PC-3 (cell line): Measurements from ENCODE around the gene ENDOV. TPM values are rescaled to one million over a fixed set of nuclear protein-coding genes. Genes with fewer than 3 reads are reported as not detected.
"Not testable (repeated sequence)": the region's sequence is repeated elsewhere in the genome, so short reads cannot be mapped to it uniquely, and the experiment has no call there.

Experiments used
- ATAC-seq: fragments of 200-7000 bp; cut with Tn5 transposase; 2 replicates; pipeline ENCODE4 v1.9.1; 2020; ENCODE audit warnings: mild to moderate bottlenecking, moderate library complexity
- BruUV-seq: library from RNA; stranded (reverse); fragments of 400-500 nt; replicated peaks from 2 replicates; lab custom pipeline; 2021; lab: Mats Ljungman, UMichigan
- CTCF ChIA-PET: fragments of 300-600 bp; sonication (Branson Sonifier 250); formaldehyde crosslinking; loops from one replicate; lab custom pipeline; 2022; ENCODE audit warnings: antibody characterized with exemption; lab: Charles Lee
- POLR2A ChIA-PET: fragments of 300-600 bp; sonication (Branson Sonifier 250); formaldehyde crosslinking; loops from one replicate; lab custom pipeline; 2022; ENCODE audit warnings: antibody characterized with exemption; ENCODE audit not compliant: unreplicated experiment; lab: Charles Lee
- DNase-seq: peaks from one replicate; pipeline ENCODE4 v3.0.0-alpha.2; 2015
- H2AFZ ChIP-seq: fragments of 300-600 bp; sonication (generic); 2 replicates; pipeline ENCODE4 v1.6.0; 2016; ENCODE audit warnings: antibody characterized with exemption, low read length
- H3F3A ChIP-seq: fragments of 300-600 bp; sonication (generic); one replicate; pipeline ENCODE4 v1.6.0; 2017; ENCODE audit warnings: antibody characterized with exemption, low read length, control low read depth, mild to moderate bottlenecking; ENCODE audit not compliant: unreplicated experiment
- H3K27ac ChIP-seq: fragments of 300-600 bp; sonication (generic); 2 replicates; pipeline ENCODE4 v1.5.1; 2016; ENCODE audit warnings: mild to moderate bottlenecking, low read length
- H3K27me3 ChIP-seq: fragments of 300-600 bp; sonication (generic); 2 replicates; pipeline ENCODE4 v1.6.1; 2016; ENCODE audit warnings: low read length, mixed read lengths
- H3K36me3 ChIP-seq: fragments of 300-600 bp; sonication (generic); 2 replicates; pipeline ENCODE4 v1.6.1; 2016; ENCODE audit warnings: low read depth, mixed run types, low read length, mixed read lengths
- H3K4me1 ChIP-seq: fragments of 300-600 bp; sonication (generic); 2 replicates; pipeline ENCODE4 v1.5.1; 2016; ENCODE audit warnings: low read length; ENCODE audit not compliant: insufficient read depth
- H3K4me2 ChIP-seq: fragments of 300-600 bp; sonication (generic); 2 replicates; pipeline ENCODE4 v1.6.0; 2016; ENCODE audit warnings: low read length
- H3K4me3 ChIP-seq: fragments of 300-600 bp; sonication (generic); 2 replicates; pipeline ENCODE4 v1.5.1; 2016; ENCODE audit warnings: mild to moderate bottlenecking, low read length, mixed read lengths
- H3K79me2 ChIP-seq: fragments of 300-600 bp; sonication (generic); 2 replicates; pipeline ENCODE4 v1.6.1; 2017; ENCODE audit warnings: low read length, mixed read lengths
- H3K9ac ChIP-seq: fragments of 300-600 bp; sonication (generic); 2 replicates; pipeline ENCODE4 v1.6.0; 2016; ENCODE audit warnings: mild to moderate bottlenecking, low read length
- H3K9me2 ChIP-seq: fragments of 300-600 bp; sonication (generic); replicated peaks from 2 replicates; pipeline ENCODE4 v1.6.1; 2016; ENCODE audit warnings: mixed run types, low read length, mixed read lengths
- H3K9me3 ChIP-seq: fragments of 300-600 bp; sonication (generic); 2 replicates; pipeline ENCODE4 v1.6.1; 2016; ENCODE audit warnings: low read length, mixed read lengths
- H4K20me1 ChIP-seq: fragments of 300-600 bp; sonication (generic); 2 replicates; pipeline ENCODE4 v1.6.1; 2016; ENCODE audit warnings: low read length, mixed read lengths
- CTCF ChIP-seq: fragments of 300-600 bp; sonication (generic); conservative IDR thresholded peaks from 2 replicates; pipeline ENCODE4 v1.5.1; 2017; ENCODE audit warnings: antibody characterized with exemption, low read depth, mild to moderate bottlenecking, low read length
- EZH2 ChIP-seq: fragments of 300-600 bp; sonication (generic); IDR thresholded peaks from one replicate; pipeline ENCODE4 v1.6.1; 2017; ENCODE audit warnings: antibody characterized with exemption, mild to moderate bottlenecking, low read length; ENCODE audit not compliant: unreplicated experiment
- EZH2phosphoT487 ChIP-seq: fragments of 300-600 bp; sonication (generic); IDR thresholded peaks from 2 replicates; pipeline ENCODE4 v1.6.1; 2018; ENCODE audit warnings: mild to moderate bottlenecking, antibody characterized with exemption, low read length, borderline replicate concordance
- intact Hi-C: fragments of 100-400 bp; cut with micrococcal nuclease; formaldehyde crosslinking; loops from 2 replicates; pipeline ENCODE4 v1.9.0; 2023
- total RNA-seq: library from RNA; depleted of rRNA; stranded (reverse); fragments of >200 nt; gene quantifications from 2 replicates; pipeline ENCODE4 v1.2.3, GENCODE V29; 2014

Gene ENDOV
- total RNA-seq, 1 experiment from 2014 or later: 57.9 TPM

- ATAC-seq (no peak), DNase-seq (no peak)
- no peak overlapping the region for H3K4me3 ChIP-seq
- no peaks in the 10 kb centered on the region for H3F3A ChIP-seq
- ChIA-PET POLR2A (no interaction called here), CTCF (no interaction called here)
- no peak overlapping the region for H3K27ac ChIP-seq
- no TSS peak for BruUV-seq
- no peaks in the 10 kb centered on the region for H3K9me3 ChIP-seq
- no peaks in the 10 kb centered on the region for H3K27me3 ChIP-seq
- no peak overlapping the region for H2AFZ ChIP-seq
- H4K20me1 ChIP-seq: no peaks in the 10 kb centered on the region
- no peak overlapping the region for H3K4me2 ChIP-seq
- no peaks in the 10 kb centered on the region for H3K9me2 ChIP-seq
- H3K9ac ChIP-seq: no peak overlapping the region
- no peaks in the 10 kb centered on the region for H3K79me2 ChIP-seq
- H3K4me1 ChIP-seq: peaks cover 9% of the 10 kb centered on the region; the same call in 1 of the 2 replicates
- H3K36me3 ChIP-seq: no peaks in the 10 kb centered on the region
- intact Hi-C loops: no loop called here
- TF ChIP-seq CTCF: no peak
- TF ChIP-seq EZH2phosphoT487: no peak
- TF ChIP-seq EZH2: no peak
These were observed 5.3 kb upstream of the ENDOV start for GRCh38 chr17:80409626-80410025.

GRCh38 chr17:80410441-80411087, 4.4 kb upstream of the ENDOV start:
- H3K27me3 ChIP-seq, CTCF ChIA-PET: not testable (repeated sequence)

DNA sequence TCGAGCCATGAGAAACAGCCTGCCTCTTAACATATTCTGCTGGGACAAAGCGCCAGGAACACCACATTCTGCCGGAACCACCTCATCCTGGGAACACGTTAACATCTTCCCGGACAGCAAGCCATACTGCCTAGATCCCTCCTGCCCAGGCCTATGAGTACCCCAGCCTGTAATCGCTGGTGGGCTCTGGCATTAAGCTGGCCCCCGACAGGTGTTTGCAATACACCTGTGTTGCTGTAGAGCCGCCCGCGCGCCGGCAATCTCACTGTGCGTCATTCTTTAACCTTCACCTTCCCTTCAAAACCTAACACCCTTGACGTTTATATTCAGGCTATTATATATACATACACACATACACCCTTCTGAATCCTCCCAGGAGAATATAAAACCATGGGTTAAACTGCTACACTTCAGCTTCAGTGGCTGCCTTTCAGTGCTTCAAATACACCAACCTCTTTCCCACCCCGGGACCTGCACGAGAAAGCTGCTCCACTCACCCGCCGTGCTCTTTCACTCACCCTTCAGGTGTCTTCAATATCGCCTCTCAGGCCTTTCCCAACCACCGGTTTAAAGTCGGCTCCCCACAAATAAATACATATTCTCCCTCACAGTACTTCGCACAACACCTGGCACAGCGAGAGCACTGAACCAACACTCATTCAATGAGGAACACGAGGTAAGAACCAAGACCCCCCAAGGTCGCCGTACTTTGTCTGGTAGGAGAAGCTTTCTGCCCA, 1.0 kb upstream of the ENDOV start:
- no peaks in the 10 kb centered on the region for H3K27me3 ChIP-seq
- H3K9me3 ChIP-seq: no peaks in the 10 kb centered on the region
- peak overlapping the region; percentile 97 for H3K4me2 ChIP-seq
- no peak overlapping the region for H3K27ac ChIP-seq
- peak overlapping the region; percentile 79 for H3K4me3 ChIP-seq
- ChIA-PET CTCF (no interaction called here), POLR2A (interaction anchor here (0.6 kb wide), 1 partner anchor 63 kb away, joined by 4 read pairs; no protein-coding TSS in a partner anchor)
- no peaks in the 10 kb centered on the region for H4K20me1 ChIP-seq
- DNase-seq (peak; percentile 34), ATAC-seq (peak; percentile 16)
- intact Hi-C loops: no loop called here
- H2AFZ ChIP-seq: peak overlapping the region; percentile 87
- H3F3A ChIP-seq: no peaks in the 10 kb centered on the region
- peaks cover 14% of the 10 kb centered on the region for H3K4me1 ChIP-seq
- H3K9ac ChIP-seq: peak overlapping the region; percentile 94
- BruUV-seq: no TSS peak
- no peaks in the 10 kb centered on the region; the same call in 1 of the 2 replicates for H3K36me3 ChIP-seq
- peaks cover 25% of the 10 kb centered on the region for H3K79me2 ChIP-seq
- no peaks in the 10 kb centered on the region for H3K9me2 ChIP-seq
- TF ChIP-seq EZH2phosphoT487 (no peak), CTCF (no peak), EZH2 (no peak)

More at GRCh38 chr17:80410441-80411087, 4.4 kb upstream of the ENDOV start:
- H3K9ac ChIP-seq, H3K9me3 ChIP-seq, BruUV-seq, H4K20me1 ChIP-seq, H3K4me3 ChIP-seq, intact Hi-C loops, H3K79me2 ChIP-seq, H3K4me2 ChIP-seq, H3K4me1 ChIP-seq, H3K36me3 ChIP-seq, POLR2A ChIA-PET, ATAC-seq, H3K27ac ChIP-seq, DNase-seq, H3F3A ChIP-seq, H3K9me2 ChIP-seq, H2AFZ ChIP-seq: not testable (repeated sequence)
